Left hindlimb (tissue), 1 donor: ENCODE data around the gene SNX6.
"Not testable (repeated sequence)": the region's sequence is repeated elsewhere in the genome, so short reads cannot be mapped to it uniquely, and the experiment has no call there.

Source experiments
- DNase-seq: peaks from one replicate; pipeline ENCODE4 v3.0.0-alpha.2; 2018

Gene SNX6

DNA sequence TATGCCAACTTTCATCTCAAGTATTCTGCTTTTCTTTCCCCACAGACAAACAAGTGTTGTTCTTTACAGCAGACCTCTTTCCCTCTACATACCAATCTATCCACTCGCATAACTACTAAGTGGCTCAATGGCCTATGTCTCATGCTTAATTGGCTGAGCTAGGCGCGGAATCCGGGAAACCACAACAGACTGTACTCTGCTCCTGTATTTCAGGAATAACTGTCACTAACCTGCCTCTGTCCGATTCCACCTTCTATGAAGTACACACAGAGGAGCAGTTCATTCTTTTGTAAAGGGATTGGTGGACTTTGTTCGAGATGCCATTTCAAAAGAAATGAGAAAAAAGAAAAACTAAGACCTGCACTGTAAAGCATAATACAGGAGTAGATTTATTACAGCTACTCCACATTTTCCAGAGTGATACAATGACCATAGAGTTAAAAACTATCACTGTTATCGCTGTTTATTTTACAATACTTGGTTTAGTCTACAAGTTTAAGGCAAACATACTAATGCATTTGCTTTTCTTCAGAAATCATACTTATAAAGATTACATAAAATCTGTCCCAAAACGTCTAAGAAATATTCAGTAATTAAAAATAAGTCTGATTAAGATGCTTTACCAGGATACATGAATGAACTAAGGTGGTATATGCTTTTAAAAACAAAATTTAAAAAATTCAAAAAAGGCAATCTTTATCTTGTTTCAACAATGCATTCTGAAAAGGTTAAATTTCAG, 67.7 kb downstream of the SNX6 start:
- DNase-seq: not testable (repeated sequence)

DNA sequence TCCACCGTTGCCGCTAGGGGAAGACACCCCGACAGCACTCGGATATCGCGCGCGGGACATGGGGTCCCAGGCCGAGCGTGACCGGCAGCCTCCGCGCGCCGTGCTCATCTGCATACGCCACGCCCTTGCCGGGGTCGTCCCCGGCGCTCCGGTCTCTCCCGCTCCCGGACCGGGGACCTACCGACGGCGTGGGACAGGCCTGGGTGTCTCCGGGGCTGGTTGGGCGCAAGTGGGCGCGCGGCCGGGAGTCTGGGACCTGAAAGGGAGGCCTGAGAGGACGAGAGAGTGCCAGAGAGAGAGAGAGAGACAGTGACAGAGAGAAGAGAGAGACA, 73.5 kb downstream of the SNX6 start:
- not testable (repeated sequence) for DNase-seq

DNA sequence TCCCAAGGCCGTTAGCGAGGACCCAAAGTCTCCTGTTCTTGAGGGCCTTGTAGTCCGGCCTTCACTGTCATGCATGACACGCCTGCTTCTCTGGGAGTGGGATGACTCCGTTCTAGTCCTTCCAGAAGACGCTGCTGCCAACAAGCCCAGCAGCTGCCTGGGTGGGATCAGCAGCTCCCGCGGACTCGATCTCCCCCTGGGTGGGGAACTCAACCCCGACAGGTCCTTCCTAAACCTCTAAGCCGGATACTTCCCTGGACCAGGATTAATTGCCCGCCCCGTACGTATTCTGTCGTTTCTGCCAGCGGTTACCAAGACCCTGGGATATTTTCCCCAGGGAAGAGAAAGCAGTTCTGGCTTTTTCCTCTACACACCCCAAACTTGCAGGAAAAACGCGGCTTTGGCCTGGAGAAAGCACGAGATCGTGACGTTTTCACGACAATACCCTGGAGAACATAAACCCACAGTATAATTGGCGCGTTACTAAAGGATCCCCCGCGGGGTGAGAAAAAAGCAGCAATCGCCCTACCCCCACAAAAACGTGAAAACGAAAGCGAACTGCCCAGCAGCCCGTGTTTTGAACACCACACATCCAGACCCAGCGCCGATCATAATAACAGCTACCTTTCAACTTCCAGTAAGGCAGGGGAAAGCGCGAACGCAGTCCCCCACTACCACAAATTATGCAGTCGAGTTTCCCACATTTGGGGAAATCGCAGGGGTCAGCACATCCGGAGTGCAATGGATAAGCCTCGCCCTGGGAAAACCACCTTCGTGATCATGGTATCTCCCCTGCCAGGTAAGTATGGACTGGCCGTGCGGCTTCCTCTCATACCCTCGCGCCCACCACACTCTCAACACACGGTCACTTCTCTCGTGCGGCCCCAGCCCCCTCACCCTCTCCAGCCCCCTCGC, 74.1 kb downstream of the SNX6 start:
- DNase-seq: not testable (repeated sequence)

DNA sequence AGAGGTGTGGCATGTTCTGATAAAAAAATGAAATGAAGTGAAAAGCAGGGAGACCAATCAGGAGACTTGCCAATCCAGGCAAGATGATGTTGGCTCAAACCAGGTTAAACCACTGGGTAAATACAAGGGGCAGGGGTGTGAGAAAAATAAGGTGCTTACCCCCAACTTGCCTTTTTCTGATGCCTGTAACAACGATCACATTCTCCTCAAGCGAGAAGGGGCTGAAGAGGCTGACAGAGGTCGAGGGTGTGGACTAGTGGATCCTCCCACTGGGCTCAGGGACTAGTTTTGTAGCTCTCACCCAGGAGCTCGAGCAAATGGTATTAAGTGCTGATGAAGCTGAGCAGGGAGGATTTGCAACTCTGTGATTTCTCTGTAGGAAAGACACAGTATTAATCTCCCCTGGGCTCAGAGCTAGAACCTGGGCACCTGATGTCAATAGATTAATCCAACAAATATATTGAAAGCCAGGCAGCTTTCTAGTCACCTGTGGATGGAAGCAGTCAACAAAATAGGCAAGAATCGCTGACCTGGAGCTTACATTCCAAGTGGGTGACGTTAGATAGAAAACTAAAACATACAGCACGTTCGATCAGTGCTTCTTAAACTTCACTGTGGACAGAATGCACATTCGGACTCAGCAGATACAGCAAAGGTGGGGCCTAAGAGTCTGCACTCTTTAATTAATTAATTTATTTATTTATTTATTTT, 75.3 kb downstream of the SNX6 start:
- DNase-seq: no peak

DNA sequence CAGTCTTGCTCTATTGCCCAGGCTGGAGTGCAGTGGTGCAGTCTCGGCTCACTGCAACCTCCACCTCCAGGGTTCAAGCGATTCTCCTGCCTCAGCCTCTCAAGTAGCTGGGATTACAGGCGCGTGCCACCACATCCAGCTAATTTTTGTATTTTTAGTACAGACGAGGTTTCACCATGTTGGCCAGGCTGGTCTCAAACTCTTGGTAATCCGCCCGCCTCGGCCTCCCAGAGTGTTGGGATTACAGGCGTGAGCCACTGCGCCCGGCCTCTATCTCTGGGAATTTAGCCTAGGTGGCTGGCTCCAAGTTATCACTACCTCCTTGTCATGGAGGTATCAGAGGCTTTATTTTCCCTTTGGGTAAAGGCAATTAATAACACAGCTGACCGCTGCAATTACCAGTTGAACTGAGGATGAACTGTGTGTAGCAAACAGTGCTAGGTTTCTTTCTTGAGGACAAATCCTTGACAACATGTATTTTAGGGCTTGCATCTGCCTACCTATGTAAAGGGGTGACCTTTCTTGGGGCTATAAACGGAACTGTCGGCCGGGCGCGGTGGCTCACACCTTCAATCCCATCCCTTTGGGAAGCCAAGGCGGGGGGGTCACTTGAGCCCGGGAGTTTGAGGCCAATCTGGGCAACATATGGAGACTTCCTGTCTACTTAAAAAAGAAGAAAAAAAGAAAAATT, 80.5 kb downstream of the SNX6 start:
- not testable (repeated sequence) for DNase-seq

DNA sequence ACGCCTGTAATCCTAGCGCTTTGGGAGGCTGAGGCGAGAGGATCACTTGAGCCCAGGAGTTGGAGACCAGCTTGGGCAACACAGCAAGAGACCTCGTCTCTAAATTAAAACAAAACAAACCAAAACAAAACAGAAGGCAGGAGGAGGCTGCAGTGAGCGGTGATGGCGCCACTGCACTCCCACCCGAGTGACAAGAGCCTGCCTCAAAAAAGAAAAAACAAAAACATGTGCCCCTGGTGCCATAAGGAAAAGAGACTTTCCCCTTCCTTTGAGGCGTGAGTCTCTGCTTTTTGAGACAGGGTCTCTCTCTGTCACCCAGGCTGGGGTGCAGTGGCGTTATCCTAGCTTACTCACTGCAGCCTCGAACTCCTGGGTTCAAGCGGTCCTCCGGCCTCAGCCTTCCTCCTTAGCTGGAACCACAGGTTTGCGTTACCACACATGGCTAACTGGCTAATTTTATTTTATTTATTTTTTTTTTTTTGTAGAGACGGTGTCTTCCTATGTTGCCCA, 81.4 kb downstream of the SNX6 start:
- no peak for DNase-seq

DNA sequence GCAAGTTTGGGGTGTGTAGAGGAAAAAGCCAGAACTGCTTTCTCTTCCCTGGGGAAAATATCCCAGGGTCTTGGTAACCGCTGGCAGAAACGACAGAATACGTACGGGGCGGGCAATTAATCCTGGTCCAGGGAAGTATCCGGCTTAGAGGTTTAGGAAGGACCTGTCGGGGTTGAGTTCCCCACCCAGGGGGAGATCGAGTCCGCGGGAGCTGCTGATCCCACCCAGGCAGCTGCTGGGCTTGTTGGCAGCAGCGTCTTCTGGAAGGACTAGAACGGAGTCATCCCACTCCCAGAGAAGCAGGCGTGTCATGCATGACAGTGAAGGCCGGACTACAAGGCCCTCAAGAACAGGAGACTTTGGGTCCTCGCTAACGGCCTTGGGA, 82.8 kb downstream of the SNX6 start:
- not testable (repeated sequence) for DNase-seq

DNA sequence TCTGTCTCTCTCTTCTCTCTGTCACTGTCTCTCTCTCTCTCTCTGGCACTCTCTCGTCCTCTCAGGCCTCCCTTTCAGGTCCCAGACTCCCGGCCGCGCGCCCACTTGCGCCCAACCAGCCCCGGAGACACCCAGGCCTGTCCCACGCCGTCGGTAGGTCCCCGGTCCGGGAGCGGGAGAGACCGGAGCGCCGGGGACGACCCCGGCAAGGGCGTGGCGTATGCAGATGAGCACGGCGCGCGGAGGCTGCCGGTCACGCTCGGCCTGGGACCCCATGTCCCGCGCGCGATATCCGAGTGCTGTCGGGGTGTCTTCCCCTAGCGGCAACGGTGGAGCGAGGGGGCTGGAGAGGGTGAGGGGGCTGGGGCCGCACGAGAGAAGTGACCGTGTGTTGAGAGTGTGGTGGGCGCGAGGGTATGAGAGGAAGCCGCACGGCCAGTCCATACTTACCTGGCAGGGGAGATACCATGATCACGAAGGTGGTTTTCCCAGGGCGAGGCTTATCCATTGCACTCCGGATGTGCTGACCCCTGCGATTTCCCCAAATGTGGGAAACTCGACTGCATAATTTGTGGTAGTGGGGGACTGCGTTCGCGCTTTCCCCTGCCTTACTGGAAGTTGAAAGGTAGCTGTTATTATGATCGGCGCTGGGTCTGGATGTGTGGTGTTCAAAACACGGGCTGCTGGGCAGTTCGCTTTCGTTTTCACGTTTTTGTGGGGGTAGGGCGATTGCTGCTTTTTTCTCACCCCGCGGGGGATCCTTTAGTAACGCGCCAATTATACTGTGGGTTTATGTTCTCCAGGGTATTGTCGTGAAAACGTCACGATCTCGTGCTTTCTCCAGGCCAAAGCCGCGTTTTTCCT, 83.4 kb downstream of the SNX6 start:
- DNase-seq: not testable (repeated sequence)

DNA sequence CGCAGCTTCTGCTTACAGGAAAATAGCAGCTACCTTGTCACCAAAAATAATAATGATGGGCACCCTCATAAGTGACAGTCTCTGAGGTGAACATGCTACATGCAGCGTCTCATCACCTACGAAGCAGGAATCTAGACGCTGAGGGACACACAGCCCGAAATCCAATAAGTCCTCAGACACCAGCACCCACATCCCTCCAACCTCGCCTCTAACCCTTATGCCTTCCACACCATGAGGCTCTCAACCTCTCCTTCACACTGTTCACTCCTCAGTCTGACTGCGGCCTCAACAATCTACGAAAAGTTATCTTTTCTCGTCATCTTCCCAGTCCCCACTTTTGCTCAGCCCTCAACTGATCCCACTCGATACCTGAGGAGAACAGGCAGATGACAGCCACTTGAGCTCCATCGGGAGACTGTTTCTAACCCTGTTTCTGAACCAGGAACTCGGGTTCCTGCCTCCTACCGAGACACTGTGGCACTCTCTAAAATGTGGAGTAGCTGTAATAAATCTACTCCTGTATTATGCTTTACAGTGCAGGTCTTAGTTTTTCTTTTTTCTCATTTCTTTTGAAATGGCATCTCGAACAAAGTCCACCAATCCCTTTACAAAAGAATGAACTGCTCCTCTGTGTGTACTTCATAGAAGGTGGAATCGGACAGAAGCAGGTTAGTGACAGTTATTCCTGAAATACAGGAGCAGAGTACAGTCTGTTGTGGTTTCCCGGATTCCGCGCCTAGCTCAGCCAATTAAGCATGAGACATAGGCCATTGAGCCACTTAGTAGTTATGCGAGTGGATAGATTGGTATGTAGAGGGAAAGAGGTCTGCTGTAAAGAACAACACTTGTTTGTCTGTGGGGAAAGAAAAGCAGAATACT, 89.5 kb downstream of the SNX6 start:
- not testable (repeated sequence) for DNase-seq

DNA sequence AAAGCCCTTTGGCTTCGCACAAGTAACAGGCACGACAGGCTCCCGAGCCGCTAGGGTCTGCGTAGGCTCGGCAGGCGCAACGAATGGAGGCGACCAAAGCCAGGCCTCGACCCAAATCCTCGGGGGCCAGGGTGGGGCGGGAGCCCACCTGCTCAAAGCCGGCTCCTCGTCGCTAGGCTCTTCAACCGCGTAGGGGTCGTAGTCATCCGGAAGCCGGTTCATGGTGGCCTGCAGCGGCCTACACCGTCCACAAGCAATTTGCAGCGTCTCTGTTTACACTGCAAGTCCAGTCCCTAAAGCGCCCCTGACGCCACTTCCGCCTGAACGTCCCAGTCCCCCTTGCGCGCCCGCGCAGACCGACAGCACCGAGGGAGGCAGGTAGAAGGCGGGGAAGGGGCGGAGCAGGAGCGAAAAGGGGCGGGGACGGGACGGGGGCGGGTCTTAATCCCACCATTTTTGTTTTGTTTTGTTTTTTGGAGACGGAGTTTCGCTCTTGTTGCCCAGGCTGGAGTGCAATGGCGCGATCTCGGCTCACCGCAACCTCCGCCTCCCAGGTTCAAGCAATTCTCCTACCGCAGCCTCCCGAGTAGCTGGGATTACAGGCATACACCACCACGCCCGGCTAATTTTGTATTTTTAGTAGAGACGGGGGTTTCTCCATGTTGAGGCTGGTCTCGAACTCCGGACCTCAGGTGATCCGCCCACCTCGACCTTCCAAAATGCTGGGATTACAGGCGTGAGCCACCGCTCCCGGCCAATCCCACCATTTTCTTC, 90.4 kb downstream of the SNX6 start, which contains the start of gene EAPP:
Gene EAPP (minus strand): TSS at position 295 of the 774 bp plus-strand sequence. CDS start 73 bp downstream, at position 222.
- peak; percentile 98 for DNase-seq

DNA sequence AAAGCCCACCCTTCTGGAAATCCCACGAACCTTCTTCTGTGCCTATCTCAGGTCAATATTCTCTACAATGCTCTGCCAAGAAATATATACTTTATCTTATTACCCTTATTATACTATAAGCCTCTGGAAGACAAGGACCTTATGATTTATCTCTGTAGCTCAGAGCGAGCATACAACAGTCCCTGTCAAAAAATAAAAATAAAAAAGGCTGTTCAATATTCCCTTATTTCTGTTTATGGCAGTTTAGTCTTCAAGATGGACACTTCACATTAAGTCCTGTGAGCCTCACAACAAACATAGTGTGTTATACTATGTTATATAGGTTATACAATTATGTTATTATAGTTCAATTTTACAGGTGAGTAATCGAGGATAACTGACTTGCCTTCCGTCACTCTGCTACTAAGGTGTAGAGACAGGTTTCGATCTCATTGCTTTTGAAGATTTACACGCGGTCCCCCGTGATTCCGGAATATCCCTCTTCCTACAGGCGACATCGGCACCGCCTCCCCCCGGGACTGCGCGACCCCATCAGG, 91.0 kb downstream of the SNX6 start:
- no peak for DNase-seq

DNA sequence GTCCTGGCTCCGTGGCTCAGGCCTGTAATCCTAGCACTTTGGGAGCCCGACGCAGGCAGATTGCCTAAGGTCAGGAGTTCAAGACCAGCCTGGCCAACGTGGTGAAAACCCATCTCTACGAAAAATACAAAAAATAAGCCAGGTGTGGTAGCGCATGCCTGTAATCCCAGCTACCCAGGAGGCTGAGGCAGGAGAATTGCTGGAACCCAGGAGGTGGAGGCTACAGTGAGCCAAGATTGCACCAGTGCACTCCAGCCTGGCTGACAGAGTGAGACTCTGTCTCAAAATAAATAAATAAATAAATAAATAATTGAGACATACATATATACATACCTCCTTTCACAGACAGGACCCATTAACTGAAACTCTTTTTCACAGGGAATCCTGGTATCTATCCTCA, 91.9 kb downstream of the SNX6 start:
- not testable (repeated sequence) for DNase-seq

DNA sequence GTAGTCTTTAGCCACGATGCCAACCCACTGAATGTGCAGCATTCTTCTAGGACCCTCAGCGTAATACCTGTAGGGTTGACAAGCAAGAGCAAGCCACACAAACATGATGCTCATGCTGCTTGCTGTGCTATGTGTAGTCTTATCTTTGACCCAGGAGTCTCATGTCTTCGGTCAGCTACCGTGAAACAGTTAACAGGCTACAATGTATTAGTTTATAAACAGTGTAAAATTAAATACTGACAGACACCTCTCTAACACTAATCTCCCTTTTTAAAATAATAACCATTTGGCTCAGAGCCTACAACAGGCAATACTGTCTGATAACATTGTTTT, 92.3 kb downstream of the SNX6 start:
- DNase-seq: no peak

DNA sequence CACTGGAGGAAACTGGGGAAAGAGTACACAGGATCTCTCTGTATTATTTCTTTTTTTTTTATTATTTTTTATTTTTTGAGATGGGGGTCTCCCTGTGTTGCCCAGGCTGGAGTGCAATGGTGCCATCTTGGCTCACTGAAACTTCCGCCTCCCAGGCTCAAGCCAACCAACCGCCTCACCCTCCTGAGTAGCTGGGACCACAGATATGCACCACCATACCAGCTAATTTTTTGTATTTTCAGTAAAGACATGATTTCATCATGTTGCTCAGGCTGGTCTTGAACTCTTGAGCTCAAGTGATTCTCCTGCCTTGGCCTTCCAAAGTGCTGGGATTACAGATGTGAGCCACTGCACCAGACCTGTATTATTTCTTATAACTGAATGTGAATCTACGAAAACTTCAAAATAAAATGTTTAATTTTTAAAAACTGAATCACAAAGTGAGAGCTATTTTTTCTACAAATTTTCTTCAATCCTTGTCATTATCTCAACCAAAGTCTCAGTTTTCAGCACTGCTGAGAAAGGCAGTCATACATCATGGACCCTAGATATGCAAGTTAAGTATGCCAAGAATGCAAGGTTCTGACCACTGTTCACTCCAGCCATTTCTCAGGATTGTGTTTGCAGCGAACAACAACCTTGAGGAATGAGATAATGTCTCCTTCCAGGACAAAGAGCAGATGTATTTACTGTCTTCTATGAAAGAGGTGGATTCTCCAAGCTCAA, 92.8 kb downstream of the SNX6 start:
- no peak for DNase-seq

DNA sequence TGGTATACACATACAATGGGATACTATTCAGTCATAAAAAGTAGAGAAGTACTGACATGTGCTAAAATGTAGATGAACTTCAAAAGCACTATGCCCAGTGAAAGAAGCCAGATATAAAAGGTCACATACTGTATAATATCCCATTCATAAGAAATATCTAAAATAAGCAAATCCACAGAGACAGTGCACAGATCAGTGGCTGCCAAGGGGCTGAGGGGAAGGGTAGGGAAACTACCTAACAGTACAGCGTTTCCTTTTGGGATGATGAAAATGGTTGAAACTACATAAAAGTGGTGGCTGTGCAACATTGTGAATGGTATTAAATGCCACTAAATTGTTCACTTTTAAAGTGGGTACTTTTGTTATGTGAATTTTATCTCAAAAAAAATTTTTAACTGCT, 102.4 kb downstream of the SNX6 start:
- no peak for DNase-seq

DNA sequence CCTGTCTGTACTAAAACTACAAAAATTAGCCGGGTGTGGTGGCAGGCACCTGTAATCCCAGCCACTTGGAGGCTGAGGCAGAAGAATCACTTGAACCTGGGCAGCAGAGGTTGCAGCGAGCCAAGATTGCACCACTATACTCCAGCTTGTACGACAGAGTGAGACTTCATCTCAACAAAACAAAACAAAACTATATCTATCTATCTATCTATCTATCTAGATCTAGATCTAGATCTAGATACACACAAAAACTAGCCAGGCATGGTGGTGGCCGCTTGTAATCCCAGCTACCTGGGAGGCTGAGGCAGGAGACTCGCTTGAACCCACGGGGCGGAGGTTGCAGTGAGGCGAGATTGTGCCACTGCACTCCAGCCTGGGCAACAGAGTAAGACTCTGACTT, 105.7 kb downstream of the SNX6 start:
- DNase-seq: not testable (repeated sequence)

DNA sequence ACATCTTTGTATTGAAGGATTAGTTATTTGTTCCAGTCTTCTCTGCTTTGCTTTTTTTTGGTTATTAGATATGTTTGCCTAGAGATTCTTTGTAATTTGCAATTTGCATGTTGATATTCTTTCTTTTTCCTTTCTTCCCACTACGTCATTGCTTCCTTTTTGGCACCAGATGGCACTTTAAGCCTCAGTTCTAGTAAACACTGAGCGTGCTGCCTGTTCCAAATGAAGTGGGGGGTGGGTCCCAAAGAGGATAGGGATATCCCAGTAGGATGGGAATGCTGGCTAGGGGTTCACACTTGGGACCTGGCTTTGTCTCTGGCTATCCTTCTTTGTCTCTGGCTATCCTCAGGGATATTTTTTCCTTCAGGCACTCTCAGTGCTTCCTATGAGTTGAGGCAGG, 107.5 kb downstream of the SNX6 start:
- no peak for DNase-seq

DNA sequence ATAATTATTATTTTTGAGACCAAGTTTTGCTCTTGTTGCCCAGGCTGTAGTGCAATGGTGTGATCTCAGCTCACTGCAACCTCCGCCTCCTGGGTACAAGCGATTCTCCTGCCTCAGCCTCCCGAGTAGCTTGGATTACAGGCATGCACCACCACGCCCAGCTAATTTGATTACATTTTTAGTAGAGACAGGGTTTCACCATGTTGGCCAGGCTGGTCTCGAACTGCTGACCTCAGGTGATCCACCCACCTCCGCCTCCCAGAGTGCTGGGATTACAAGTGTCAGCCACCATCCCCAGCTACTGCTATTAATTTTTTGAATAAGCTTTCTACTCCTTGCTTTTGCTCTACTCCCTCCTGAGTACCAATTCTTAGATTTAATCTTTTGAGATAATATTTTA, 108.9 kb downstream of the SNX6 start:
- not testable (repeated sequence) for DNase-seq
